Transverse colon (tissue), 4 donors: ENCODE measurements around the gene CALHM3.

ENCODE experiments used
- CTCF ChIP-seq, 5 experiments: fragments of 200-600 bp in 3 of 5; fragments of 450-650 bp in 2 of 5; sonication (generic) in 3 of 5; IDR thresholded peaks; 1 replicate in 2 of 5; 2 replicates in 3 of 5; pipeline ENCODE4 v1.5.1; 2016 to 2017; ENCODE audit warnings: antibody characterized with exemption in 5 of 5, inconsistent platforms in 3 of 5, mild to moderate bottlenecking in 2 of 5, moderate library complexity in 1 of 5
- EP300 ChIP-seq: sonication (generic); formaldehyde crosslinking; IDR thresholded peaks from one replicate; pipeline ENCODE4 v1.6.1; 2017; ENCODE audit warnings: antibody characterized with exemption, low read depth
- POLR2A ChIP-seq: fragments of 450-650 bp; IDR thresholded peaks from one replicate; pipeline ENCODE4 v1.6.1; 2016; ENCODE audit warnings: antibody characterized with exemption, mild to moderate bottlenecking, moderate library complexity
- POLR2AphosphoS5 ChIP-seq, 3 donors: sonication (generic); formaldehyde crosslinking; IDR thresholded peaks; one replicate each; pipeline ENCODE4 v1.6.1; 2016; ENCODE audit warnings: antibody characterized with exemption in 3 of 3

- TF ChIP-seq EP300 (no peak), CTCF (IDR thresholded peaks at IDR 0.05) (no peak), POLR2A (no peak), POLR2AphosphoS5 (IDR thresholded peaks at IDR 0.05) (no peak)
Measured at GRCh38 chr10:103455235-103455634, 23.8 kb downstream of the CALHM3 start.
